ENCODE results near the gene STMN3.

DNA sequence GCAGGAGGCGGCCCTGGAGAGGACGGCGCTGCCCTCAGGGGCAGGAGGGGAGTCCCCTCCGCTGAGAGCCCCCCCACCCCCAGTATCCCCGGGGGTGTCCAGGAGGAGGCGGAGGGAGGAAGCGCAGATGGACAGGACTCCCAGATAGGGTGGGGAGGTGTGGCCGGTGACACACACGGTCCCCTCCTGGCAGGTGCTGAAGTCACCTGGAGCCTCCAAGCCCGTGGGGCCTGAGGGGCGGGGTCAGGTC, 1.4 kb downstream of the STMN3 start:
- TF ChIP-seq, protein P1, sequence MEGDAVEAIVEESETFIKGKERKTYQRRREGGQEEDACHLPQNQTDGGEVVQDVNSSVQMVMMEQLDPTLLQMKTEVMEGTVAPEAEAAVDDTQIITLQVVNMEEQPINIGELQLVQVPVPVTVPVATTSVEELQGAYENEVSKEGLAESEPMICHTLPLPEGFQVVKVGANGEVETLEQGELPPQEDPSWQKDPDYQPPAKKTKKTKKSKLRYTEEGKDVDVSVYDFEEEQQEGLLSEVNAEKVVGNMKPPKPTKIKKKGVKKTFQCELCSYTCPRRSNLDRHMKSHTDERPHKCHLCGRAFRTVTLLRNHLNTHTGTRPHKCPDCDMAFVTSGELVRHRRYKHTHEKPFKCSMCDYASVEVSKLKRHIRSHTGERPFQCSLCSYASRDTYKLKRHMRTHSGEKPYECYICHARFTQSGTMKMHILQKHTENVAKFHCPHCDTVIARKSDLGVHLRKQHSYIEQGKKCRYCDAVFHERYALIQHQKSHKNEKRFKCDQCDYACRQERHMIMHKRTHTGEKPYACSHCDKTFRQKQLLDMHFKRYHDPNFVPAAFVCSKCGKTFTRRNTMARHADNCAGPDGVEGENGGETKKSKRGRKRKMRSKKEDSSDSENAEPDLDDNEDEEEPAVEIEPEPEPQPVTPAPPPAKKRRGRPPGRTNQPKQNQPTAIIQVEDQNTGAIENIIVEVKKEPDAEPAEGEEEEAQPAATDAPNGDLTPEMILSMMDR (IDR thresholded peaks at IDR 0.05): no peak
- no peak for TF ChIP-seq POLR2A (IDR thresholded peaks at IDR 0.05)
- TF ChIP-seq EP300 (IDR thresholded peaks at IDR 0.05): no peak
- TF ChIP-seq POLR2AphosphoS5 (IDR thresholded peaks at IDR 0.05): no peak

All from sigmoid colon (tissue), 4 donors.